Kidney tubule cell (primary cell): ENCODE data around the gene GORASP1.

ENCODE experiments used
- DNase-seq: peaks from one replicate; pipeline ENCODE4 v3.0.0-alpha.2; 2018; ENCODE audit warnings: low spot score

GORASP1 gene

DNA sequence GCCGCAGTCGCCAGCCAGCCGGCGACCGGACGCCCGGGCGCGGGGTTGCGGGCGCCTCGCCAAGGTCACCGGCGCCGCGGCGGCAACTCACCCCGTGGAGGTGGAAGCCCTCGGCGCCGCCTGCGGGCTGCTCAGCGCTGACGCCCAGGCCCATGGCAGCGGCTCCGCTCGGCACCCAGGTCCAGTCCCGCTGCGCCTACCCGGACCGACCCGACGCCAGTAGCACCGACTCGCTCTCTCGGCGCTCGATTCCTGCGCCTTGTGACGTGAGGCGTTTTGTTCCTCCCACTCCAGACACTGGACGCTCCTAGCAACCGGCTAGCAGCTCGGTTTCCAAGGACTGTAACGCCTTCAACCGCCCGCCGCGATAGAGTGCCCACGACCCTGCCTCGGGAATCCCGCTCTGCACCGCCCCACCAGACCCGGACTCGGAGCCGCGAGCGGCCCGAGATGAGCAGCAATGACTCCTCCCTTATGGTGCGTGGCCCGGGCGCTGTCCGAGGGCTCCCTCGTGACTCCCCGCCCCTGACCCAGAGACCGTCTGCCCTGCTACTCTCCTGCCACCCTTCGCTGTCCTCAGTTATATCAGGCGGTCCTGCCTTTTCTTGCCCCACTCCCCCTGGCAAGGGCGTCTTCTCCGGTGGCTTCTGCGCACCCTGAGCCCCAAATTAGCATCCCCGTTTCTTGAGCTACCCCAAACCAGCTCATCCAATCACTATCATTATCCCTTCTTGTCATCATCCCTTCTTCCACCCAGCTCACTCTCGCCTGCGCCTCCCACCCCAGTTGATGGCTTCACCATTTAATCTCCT, at the start of gene GORASP1, which contains the start of gene TTC21A:
Gene GORASP1 (minus strand): TSS at position 240 of the 812 bp plus-strand sequence. CDS start 86 bp downstream, at position 154.
Gene TTC21A (plus strand): TSS at position 293 of the 812 bp plus-strand sequence. CDS start 158 bp downstream, at position 451.
- peak; percentile 85 for DNase-seq

GRCh38 chr3:39156421-39156820, 49.0 kb upstream of the GORASP1 start:
- DNase-seq, result no peak

DNA sequence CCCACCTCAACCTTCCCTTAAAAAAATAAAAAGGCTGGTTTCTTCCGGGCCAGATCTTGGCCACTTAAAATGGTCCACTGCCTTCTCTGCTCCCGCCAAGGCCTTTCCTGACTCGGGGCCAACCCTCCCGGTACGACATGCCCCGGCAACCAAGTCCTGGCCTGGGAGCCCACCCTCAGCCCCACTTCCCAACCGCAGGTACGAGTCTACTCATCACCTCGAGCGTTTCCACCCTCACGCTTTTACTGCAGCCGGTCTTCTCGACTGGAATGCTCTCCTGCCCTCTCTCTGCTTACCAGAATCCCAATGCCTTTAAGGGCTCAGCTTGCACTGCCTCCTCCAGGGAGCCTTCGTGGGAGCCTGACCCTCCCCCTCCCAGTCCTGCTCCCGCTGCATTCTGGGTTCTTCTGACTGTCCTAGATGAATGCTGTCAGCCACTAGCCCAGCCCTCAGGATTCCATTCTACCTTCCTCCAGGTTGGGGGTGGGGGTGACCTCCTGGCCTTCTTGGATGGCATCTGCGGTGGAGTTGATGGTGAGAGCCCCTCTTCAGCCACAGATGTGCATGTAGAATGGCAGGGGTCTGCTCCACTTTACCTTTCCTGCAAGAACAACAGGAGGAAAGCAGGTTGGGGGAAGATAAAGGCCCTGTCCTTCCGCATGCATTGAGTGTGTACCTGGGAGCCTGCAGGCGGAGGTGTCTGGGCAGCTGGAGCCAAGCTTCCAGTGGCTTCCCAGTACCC, 47.0 kb upstream of the GORASP1 start:
- DNase-seq, result peak; percentile 84

DNA sequence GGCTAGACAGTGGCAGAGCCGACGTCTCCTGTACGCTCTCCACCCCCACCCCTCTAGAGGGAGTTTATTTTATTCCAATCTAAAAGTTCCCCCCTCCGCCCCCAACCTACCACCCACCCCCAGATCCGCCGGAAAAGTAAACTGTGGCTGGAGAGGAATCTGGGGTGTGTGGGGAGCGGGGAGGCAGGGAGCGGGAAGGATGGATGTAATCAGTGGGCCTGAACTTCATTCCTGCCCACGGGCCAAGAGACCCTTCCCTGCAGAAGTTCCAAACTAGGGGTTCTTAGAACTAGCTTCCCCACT, 46.5 kb upstream of the GORASP1 start:
- DNase-seq, result no peak

GRCh38 chr3:39150803-39151631, 43.6 kb upstream of the GORASP1 start:
- DNase-seq, result peak; percentile 95

GRCh38 chr3:39150148-39150802, 42.8 kb upstream of the GORASP1 start:
- DNase-seq, result peak; percentile 53

GRCh38 chr3:39149498-39150147, 42.2 kb upstream of the GORASP1 start:
- no peak for DNase-seq

DNA sequence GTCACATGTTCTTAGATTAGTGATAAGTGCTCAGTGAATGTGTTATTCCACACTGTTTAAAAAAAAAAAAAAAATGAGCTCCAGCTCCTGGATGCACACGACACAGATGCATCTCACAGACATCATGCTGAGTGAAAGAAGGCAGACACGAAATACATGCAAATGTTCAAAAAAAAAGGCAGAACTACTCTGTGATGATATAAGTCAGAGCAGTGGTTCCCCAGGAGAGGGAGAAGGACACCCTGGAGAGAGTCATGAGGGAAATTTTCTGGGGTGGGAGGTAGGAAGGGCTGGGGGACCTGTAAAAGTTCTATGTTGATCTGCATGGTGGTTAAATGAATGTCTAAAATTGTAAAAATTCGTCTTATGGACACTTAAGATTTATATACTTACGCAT, 41.6 kb upstream of the GORASP1 start:
- DNase-seq, result no peak

- DNase-seq, result no peak
These were observed 41.1 kb upstream of the GORASP1 start for GRCh38 chr3:39148435-39149058.

- peak; percentile 68 for DNase-seq
These were observed 40.4 kb upstream of the GORASP1 start for GRCh38 chr3:39147711-39148434.

- peak; percentile 98 for DNase-seq
These were observed 39.5 kb upstream of the GORASP1 start for GRCh38 chr3:39146611-39147591.

- peak; percentile 35 for DNase-seq
These were observed 38.7 kb upstream of the GORASP1 start for GRCh38 chr3:39146083-39146501.

DNA sequence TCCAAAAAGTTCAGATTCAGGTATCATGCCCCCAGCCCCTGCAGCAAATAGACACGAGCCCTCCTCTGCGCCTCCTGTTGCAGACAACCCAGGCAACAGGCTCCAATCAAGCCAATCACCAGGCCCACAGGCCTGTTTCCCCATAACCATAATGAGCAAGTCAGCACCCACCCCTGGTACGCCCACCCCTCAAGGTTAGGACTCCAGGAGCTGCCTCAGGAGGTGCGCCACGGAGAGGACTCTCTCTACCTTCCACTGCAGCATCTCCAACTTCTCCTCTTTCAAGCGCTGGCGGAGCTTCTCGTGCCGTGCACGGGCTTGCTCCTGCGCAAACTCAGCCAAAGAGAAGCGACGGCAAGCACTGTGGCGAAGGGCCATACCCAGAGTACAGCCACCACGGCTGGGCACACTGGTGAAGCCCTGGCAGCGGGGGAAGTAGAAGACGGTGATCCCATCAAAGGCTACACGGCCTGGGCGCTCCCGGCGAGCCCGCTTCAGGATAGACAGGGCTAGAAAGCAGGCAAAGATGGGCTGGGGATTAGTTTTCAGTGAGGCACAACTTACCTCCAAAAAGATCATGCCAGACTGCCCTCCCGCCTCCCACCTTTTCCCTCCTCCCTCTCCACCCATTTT, 37.4 kb upstream of the GORASP1 start:
- no peak for DNase-seq

DNA sequence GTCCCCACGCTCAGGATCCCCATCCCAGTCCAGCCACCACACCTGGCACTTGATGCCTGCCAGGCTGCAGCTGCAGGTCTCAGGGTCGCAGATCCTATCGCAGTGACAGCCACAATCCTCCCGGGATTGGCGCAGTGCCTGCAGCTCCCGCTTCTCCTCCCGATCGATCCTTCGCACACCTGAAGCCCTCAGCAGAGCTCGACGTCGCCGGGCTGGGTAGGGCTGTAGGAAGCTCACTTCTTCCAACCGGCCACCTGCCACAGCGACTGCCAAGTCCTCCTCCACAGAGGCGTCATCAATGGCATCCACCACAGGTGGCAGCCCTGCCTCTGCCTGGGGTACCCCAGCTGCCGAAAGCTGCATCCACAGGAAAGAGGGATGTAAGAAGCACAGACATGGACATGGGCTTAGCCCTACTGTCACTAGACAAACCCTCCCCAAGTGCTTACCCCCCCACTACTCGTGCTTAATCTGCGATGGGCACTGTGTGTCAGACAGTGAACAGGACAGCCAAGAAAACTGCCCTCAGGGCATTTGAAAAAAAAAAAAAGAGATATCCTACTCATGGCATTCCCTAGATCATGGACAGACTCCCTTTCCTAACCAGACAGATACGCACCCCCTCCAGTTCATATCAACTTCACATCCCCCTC, 36.8 kb upstream of the GORASP1 start:
- no peak for DNase-seq

- no peak for DNase-seq
These were observed 35.8 kb upstream of the GORASP1 start for GRCh38 chr3:39143051-39143885.

GRCh38 chr3:39142067-39142466, 34.6 kb upstream of the GORASP1 start:
- peak; percentile 26 for DNase-seq
